ENCODE data around the gene GUCY1A2.
"Not testable (repeated sequence)": the region's sequence is repeated elsewhere in the genome, so short reads cannot be mapped to it uniquely, and the experiment has no call there.

The GUCY1A2 gene

DNA sequence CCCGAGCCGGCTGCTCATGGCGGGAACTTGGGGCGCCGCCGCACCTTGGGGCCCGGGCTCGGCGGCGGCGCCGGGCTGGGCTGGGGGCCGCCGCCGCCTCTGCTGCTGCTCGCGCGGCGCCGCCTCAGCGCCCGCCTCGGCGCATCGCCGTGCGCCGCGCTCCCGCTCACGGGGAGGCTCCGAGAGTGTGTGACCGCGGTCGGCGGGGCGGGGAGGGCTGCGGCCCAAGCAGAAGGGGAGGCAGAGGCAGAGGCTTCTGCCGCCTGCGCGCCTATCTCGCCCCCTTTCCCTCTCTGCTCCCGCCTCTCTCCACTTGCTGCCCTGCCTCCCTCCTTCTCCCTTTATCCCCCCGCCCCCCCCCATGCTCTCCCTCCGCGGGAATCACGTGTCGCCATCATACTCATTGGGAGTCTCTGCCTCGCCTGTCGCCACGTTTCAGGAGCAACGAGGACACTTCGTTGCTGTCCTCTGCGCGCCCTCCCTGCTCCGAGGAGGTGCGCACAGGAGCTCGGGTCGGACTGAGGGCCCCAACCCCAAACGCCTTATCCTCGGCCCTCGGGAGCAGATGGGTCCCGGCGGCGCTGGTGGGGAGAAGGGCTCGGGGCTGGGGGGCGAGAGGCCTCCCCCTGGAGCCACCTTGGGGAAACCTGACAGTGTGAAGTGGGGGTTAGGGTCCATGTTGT, at the start of gene GUCY1A2:
Gene GUCY1A2 (minus strand): TSS at position 258 of the 683 bp plus-strand sequence. CDS start 421 bp downstream, outside the sequence.
- DNase-seq (ENCODE audit: low read depth) = no peak

DNA sequence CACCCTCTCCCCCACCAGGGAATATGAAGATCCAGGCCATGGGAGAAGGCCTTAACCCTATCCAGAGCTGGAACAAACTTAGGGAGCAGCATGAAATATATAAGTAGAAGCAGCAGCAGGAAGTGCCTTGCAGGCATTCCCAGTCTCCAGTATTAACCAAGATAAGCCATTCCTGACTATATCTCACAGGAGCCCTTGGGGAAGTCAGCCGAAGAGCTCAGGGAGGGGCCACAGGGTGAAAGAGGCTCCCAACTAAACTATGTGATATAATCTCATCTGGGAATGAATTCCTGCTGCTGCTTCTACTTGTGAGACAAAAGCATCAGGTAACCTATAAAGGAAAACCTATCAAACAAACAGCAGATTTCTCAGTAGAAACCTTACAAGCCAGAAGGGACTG, 36.1 kb upstream of the GUCY1A2 start:
- no peak for DNase-seq (ENCODE audit: low read depth)

DNA sequence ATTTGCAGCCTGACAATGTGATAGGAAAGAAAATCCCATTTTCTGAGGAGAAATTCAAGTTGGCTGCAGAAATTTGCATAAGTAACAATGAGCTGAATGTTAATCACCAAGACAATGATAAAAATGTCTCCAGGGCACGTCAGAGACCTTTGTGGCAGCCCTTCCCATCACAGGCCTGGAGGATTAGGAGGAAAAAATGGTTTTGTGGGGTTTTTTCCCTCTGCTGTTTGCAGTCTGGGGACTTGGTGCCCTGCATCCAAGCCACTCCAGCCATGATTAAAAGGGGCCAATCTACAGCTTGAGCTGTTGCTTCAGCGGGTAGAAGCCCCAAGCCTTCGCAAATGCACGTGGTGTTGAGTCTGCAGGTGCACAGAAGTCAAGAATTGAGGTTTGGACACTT, 33.1 kb upstream of the GUCY1A2 start:
- DNase-seq (ENCODE audit: low read depth) = not testable (repeated sequence)

DNA sequence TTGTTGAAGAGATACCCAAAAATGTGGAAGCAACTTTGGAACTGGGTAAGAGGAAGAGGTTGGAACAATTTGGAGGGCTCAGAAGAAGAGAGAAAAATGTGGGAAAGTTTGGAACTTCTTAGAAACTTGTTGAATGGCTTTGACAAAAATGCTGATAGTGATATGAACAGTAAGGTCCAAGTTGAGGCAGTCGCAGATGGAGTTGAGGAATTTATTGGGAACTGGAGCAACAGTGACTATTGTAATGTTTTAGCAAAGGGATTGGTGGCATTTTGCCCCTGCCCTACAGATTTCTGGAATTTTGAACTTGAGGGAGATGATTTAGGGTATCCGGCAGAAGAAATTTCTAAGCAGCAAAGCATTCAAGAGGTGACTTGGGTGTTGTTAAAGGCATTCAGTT, 32.6 kb upstream of the GUCY1A2 start:
- DNase-seq (ENCODE audit: low read depth) = not testable (repeated sequence)

- no peak for DNase-seq (ENCODE audit: low read depth)
Measured at GRCh38 chr11:107050121-107050520, 31.8 kb upstream of the GUCY1A2 start.

GRCh38 chr11:107044503-107044902, 26.2 kb upstream of the GUCY1A2 start:
- no peak for DNase-seq (ENCODE audit: low read depth)

DNA sequence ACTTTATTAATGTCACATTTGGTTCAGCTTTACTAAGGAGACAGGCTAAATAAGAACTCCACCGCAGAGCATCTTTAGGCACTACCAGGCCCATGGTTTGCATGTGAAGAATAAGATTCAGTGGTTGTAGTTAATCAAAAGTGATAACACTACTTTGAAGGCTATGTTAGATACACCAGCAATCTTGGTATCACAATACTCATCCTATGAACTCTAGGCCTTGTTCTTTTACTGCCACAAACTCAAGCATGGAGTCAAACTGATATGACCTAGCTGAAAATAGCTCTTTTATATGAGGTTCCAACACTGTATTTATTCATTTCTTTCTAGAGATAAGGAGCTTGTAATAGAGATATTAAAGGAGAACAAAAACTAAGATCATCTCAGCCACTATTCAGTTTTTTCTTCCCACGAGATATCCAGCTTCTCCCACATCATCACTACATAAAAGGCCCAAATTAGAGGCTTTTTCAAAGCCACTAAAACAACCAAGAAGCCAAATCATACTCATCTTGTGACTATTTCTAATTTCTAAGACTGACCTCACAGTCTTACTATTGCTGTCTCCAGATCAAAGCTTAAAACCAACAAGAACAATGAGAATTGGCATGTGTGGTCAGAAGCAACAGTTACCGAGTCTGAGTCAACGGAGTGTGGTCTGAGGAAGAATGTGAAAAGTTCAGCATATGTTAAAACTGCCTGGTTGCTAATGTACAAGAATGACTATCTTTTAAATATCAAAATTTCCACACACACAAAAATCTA, 25.1 kb upstream of the GUCY1A2 start:
- no peak for DNase-seq (ENCODE audit: low read depth)

GRCh38 chr11:107042748-107043147, 24.5 kb upstream of the GUCY1A2 start:
- no peak for DNase-seq (ENCODE audit: low read depth)

DNA sequence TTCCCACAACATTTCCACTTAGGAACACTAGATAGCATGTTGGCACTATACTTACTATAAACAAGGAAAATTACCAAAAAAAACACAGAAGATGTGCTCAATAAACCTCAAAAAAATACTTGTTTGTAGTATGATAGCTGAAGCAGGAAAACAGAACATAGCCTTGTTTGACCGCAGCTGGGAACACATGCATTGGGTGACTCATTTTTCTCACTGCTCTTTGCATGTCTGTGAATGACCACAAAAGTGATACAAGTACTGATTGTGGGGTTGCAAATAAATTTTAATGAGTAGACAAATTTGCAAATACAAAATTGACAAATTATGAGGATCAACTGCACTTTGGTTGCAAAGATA, 22.8 kb upstream of the GUCY1A2 start:
- no peak for DNase-seq (ENCODE audit: low read depth)

DNA sequence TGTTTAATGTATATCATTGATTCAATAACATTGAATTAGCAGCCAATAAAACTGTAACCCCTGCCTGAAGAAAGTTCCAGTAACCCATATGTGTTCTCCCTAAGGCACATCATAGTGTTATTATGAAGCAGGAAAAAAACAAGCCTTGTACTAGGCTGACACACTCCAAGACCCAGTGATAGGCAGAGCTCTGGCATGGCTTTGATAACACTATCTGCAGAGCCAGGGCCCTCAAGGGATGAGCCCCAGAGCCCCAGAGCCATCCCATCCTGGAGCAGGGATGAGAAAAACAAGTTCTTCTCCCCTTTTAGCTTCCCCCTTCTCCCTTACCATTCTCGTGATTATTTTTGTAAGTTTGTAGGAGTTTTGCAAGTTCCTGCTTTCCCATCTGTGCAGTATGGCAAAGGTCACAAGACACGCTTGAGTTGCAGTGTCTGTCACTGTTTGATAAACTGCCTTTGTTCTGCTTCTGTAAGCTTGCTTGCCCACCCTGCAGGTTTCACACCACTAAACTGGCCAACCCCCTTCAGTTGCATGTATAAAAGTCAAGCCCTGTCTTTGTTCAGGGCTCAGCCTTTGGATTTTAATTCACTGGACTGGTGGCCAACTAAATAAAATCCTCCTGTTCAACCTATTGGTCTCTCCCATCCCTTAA, 22.3 kb upstream of the GUCY1A2 start:
- no peak for DNase-seq (ENCODE audit: low read depth)

DNA sequence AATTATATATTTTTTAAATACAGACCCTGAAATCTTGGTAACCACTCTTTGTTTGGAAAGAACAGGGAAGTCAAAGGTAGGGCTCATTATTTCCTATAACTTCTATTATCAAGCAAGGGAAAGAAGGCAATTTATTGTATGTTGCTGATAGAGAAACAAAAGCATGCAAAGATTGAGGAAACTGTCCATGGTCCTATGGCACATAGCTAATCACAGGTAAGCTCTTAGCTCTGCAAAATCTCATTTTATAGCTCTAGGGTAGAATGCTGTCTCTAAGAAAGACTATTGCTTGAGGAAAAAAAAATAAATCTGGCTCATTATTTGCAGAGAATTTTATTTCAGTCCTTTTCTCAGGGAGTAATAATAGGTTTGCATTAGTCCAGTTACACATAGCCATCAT, 7.4 kb upstream of the GUCY1A2 start:
- DNase-seq (ENCODE audit: low read depth) = no peak

GRCh38 chr11:107020594-107020993, 2.3 kb upstream of the GUCY1A2 start:
- DNase-seq (ENCODE audit: low read depth) = no peak

DNA sequence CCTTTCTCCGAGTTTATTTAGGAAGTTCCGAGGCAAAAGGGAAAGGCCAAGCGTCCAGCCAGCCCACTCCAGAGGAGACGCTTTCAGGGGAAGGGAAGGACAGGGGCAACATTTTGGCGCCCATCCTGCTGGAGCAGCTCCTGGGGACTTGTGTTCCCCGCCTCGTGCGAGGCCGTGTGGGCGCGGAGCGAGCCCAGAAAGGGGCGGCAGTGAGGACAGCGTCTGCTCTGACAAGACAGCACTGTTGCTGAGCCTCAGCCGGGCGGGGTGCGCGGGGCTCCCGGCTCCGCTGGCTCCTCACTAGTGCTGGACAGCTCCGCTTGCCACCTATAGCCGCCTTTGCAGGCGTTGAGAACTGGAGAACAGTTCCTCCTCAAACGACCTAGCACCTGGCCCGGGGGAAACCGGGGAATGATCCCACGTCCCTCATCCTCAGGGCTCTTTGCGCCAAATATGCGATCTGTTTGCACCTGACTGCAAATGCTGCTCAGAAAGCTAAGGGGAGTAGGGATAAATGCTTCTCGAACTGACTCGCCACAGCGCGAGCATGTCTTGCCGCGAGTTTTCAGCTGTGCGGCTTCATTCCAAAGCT, 722 bp upstream of the GUCY1A2 start:
- DNase-seq (ENCODE audit: low read depth) = no peak

GRCh38 chr11:107017433-107018218, 650 bp downstream of the GUCY1A2 start:
- no peak for DNase-seq (ENCODE audit: low read depth)

DNA sequence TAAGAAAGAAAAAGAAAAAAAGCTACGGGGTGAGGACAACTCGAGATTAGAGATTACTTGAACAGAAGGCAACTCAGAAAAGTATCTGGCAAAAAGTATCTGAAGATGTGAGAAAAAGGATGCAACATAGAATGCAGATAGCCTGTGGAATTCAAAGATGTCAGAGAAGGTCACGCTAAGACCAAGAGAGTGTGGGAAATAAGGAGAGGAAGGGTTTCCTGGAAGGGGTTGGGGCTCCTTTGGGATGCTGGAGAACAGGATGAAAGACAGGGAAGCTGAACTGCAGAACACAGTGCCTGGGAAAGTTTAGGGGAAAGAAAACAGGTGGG, 1.2 kb downstream of the GUCY1A2 start:
- no peak for DNase-seq (ENCODE audit: low read depth)

GRCh38 chr11:107014871-107015270, 3.4 kb downstream of the GUCY1A2 start:
- DNase-seq (ENCODE audit: low read depth) = no peak

DNA sequence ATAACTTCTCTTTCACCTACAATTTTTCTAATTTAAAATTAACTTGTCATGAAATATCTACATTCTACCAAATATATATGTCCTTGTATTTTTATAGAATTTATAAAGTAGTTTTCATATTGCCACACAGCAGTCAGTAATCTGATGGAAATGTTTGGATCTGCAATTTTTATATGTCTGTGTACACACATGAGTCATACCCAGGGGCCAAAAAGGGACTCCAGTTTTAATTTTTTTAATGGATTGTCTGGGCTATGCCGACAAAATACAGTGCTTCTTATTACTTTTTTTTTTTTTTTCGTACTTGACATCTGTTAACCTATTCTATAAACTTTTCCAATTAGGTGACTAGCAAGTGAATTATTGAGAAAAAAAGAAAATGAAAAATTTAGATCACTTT, 6.3 kb downstream of the GUCY1A2 start:
- no peak for DNase-seq (ENCODE audit: low read depth)

GRCh38 chr11:107009190-107009589, 9.1 kb downstream of the GUCY1A2 start:
- DNase-seq (ENCODE audit: low read depth) = no peak

DNA sequence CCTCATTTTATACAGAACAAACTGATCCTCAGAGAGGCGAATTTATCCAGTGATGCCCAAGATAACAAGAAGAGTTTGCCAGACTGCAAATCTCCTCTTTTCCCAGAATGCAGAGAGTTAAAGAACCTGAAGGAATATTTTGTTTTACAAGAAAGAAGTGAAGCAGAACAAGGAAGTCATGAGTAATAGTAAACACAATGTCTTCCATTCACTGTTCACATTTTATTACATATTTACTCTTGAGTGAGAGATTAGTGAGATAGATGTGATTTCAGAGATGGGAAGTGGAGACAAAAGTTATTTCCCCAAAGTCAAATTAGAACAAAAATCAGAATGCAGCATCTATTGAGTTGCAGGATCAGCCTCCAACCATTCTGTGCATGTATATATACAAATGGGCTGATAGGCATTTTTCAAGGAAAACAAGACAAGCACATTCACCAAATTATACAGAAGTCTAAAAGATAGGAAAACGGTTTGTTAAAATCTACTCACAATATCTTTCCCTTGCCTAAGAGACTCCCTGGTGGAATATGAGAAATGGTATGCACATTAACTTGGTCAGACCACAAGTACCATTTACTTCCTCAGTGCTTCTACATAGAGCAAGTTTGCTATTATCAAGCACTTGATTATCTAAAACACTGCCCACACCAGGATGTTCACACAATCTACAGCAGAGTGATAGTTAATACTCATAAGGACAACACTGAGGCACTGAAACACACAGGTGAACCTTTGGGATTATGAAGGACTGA, 12.0 kb downstream of the GUCY1A2 start:
- no peak for DNase-seq (ENCODE audit: low read depth)

- no peak for DNase-seq (ENCODE audit: low read depth)
Measured at GRCh38 chr11:106999196-106999595, 19.1 kb downstream of the GUCY1A2 start.

- no peak for DNase-seq (ENCODE audit: low read depth)
Measured at GRCh38 chr11:106998916-106999188, 19.4 kb downstream of the GUCY1A2 start.
